ENCODE data around the gene DENND4C.

- TF ChIP-seq ZBTB43 (CRISPR knock-in tag; IDR thresholded peaks at IDR 0.05) (no peak), CTCF (IDR thresholded peaks at IDR 0.05) (no peak), RORB (CRISPR knock-in tag; IDR thresholded peaks at IDR 0.05) (no peak), SP1 (CRISPR knock-in tag; conservative IDR thresholded peaks at IDR 0.05) (no peak), ATF2 (CRISPR knock-in tag; IDR thresholded peaks at IDR 0.05; ENCODE audit: borderline replicate concordance, low read depth) (no peak), MYBL2 (CRISPR knock-in tag; IDR thresholded peaks at IDR 0.05) (no peak), E2F1 (CRISPR knock-in tag; IDR thresholded peaks at IDR 0.05) (no peak), SOX15 (CRISPR knock-in tag; IDR thresholded peaks at IDR 0.05) (no peak), CBFB (CRISPR knock-in tag; IDR thresholded peaks at IDR 0.05; ENCODE audit: low read depth) (no peak), ZBTB21 (CRISPR knock-in tag; IDR thresholded peaks at IDR 0.05; ENCODE audit: borderline replicate concordance) (no peak), TEAD4 (CRISPR knock-in tag; IDR thresholded peaks at IDR 0.05) (no peak), PREB (CRISPR knock-in tag; IDR thresholded peaks at IDR 0.05; ENCODE audit: borderline replicate concordance) (no peak), NFYB (CRISPR knock-in tag; conservative IDR thresholded peaks at IDR 0.05; ENCODE audit: low read depth) (no peak)
Observed at GRCh38 chr9:19223724-19224123, 6.8 kb upstream of the DENND4C start.

Measured in WTC11 (cell line).